A673 (cell line): ENCODE measurements around the gene NRXN2. TPM values are rescaled to one million over a fixed set of nuclear protein-coding genes. Genes with fewer than 3 reads are reported as not detected.

Source experiments
- BruUV-seq: library from RNA; stranded (reverse); fragments of 400-500 nt; replicated peaks from 2 replicates; lab custom pipeline; 2021; lab: Mats Ljungman, UMichigan
- CTCF ChIA-PET: fragments of 300-600 bp; sonication (Branson Sonifier 250); formaldehyde crosslinking; loops from one replicate; lab custom pipeline; 2022; ENCODE audit warnings: antibody characterized with exemption; lab: Charles Lee
- POLR2A ChIA-PET: fragments of 300-600 bp; sonication (Branson Sonifier 250); formaldehyde crosslinking; loops from one replicate; lab custom pipeline; 2022; ENCODE audit warnings: antibody characterized with exemption; ENCODE audit not compliant: low non-redundant PET; lab: Charles Lee
- DNase-seq: peaks from one replicate; pipeline ENCODE4 v3.0.0-alpha.2; 2015; ENCODE audit warnings: low spot score
- H3K27ac ChIP-seq: fragments of 200-600 bp; sonication (generic); 2 replicates; pipeline ENCODE4 v1.5.1; 2016; ENCODE audit warnings: mixed run types, low read depth, mild to moderate bottlenecking, mixed read lengths, antibody characterized with exemption, low read length; ENCODE audit not compliant: poor library complexity, severe bottlenecking
- H3K27me3 ChIP-seq: fragments of 200-600 bp; sonication (generic); replicated peaks from 2 replicates; pipeline ENCODE4 v1.6.1; 2017; ENCODE audit warnings: mixed run types, low read depth, mild to moderate bottlenecking, mixed read lengths, antibody characterized with exemption, low read length; ENCODE audit not compliant: insufficient read depth, poor library complexity
- H3K36me3 ChIP-seq: fragments of 200-600 bp; sonication (generic); 2 replicates; pipeline ENCODE4 v1.6.1; 2016; ENCODE audit warnings: mixed run types, mild to moderate bottlenecking, mixed read lengths, antibody characterized with exemption, low read length; ENCODE audit not compliant: insufficient read depth, poor library complexity, severe bottlenecking
- H3K4me1 ChIP-seq: fragments of 200-600 bp; sonication (generic); 2 replicates; pipeline ENCODE4 v1.6.1; 2017; ENCODE audit warnings: mixed run types, mild to moderate bottlenecking, mixed read lengths, antibody characterized with exemption, low read length; ENCODE audit not compliant: insufficient read depth, poor library complexity, severe bottlenecking
- H3K4me3 ChIP-seq: fragments of 200-600 bp; sonication (generic); 2 replicates; pipeline ENCODE4 v1.5.1; 2016; ENCODE audit warnings: low read depth, mixed run types, mild to moderate bottlenecking, mixed read lengths, low read length; ENCODE audit not compliant: poor library complexity, severe bottlenecking
- H3K9me3 ChIP-seq: fragments of 200-600 bp; sonication (generic); 2 replicates; pipeline ENCODE4 v1.6.1; 2016; ENCODE audit warnings: mixed run types, low read depth, mild to moderate bottlenecking, mixed read lengths, antibody characterized with exemption, low read length; ENCODE audit not compliant: poor library complexity, severe bottlenecking
- CTCF ChIP-seq: fragments of 300-800, 200-600 bp; sonication (generic); conservative IDR thresholded peaks from 2 replicates; pipeline ENCODE4 v1.5.1; 2017; ENCODE audit warnings: low read depth, mild to moderate bottlenecking, antibody characterized with exemption, low read length, moderate library complexity, mixed read lengths
- EZH2 ChIP-seq: fragments of 200-600 bp; sonication (generic); IDR thresholded peaks from 2 replicates; pipeline ENCODE4 v1.6.1; 2017; ENCODE audit warnings: borderline replicate concordance, low read depth, mild to moderate bottlenecking, mixed read lengths, antibody characterized with exemption, low read length; ENCODE audit not compliant: poor library complexity, severe bottlenecking
- intact Hi-C: fragments of 100-400 bp; cut with micrococcal nuclease; formaldehyde crosslinking; loops from one replicate; pipeline ENCODE4 v1.10.0; 2022; ENCODE audit not compliant: unreplicated experiment
- total RNA-seq: library from RNA; stranded (reverse); gene quantifications from 2 replicates; pipeline ENCODE4 v1.2.3, GENCODE V29; 2021

Gene NRXN2
- total RNA-seq, 1 experiment from 2014 or later: 5.0 TPM

GRCh38 chr11:64686466-64687170 lies 36.4 kb downstream of the NRXN2 start:
- BruUV-seq: no TSS peak
- H3K27me3 ChIP-seq: peaks cover 6% of the 10 kb centered on the region
- H3K27ac ChIP-seq: no peak overlapping the region
- no peaks in the 10 kb centered on the region for H3K36me3 ChIP-seq
- peaks cover 5% of the 10 kb centered on the region for H3K4me1 ChIP-seq
- TF ChIP-seq CTCF: no peak
- no peak for TF ChIP-seq EZH2
- no peak overlapping the region for H3K4me3 ChIP-seq
- H3K9me3 ChIP-seq: no peaks in the 10 kb centered on the region
- intact Hi-C loops: no loop called here
- CTCF ChIA-PET: interaction anchor here (0.5 kb wide), 1 partner anchor 87 kb away, joined by 3 read pairs; no protein-coding TSS in a partner anchor
- POLR2A ChIA-PET: no interaction called here
- DNase-seq: no peak

- intact Hi-C loops: no loop called here
- Histone ChIP-seq H3K4me1 (peaks cover 5% of the 10 kb centered on the region), H3K27me3 (peaks cover 13% of the 10 kb centered on the region), H3K36me3 (no peaks in the 10 kb centered on the region), H3K27ac (no peak overlapping the region), H3K4me3 (no peak overlapping the region), H3K9me3 (no peaks in the 10 kb centered on the region)
- CTCF ChIA-PET: no interaction called here
- TF ChIP-seq EZH2 (no peak), CTCF (no peak)
- no peak for DNase-seq
- POLR2A ChIA-PET: interaction anchor here (0.6 kb wide), 1 partner anchor 93 kb away, joined by 3 read pairs; no protein-coding TSS in a partner anchor
- no TSS peak for BruUV-seq
Observed at GRCh38 chr11:64685536-64685935, 37.5 kb downstream of the NRXN2 start.

- DNase-seq: no peak
- ChIA-PET CTCF (no interaction called here), POLR2A (no interaction called here)
- peaks cover 5% of the 10 kb centered on the region for H3K4me1 ChIP-seq
- H3K27me3 ChIP-seq: peaks cover 23% of the 10 kb centered on the region
- no peaks in the 10 kb centered on the region for H3K36me3 ChIP-seq
- H3K4me3 ChIP-seq: no peak overlapping the region
- no peak for TF ChIP-seq EZH2
- no peak for TF ChIP-seq CTCF
- BruUV-seq: no TSS peak
- intact Hi-C loops: no loop called here
- no peak overlapping the region for H3K27ac ChIP-seq
- H3K9me3 ChIP-seq: no peaks in the 10 kb centered on the region
Observed at GRCh38 chr11:64684357-64684756, 38.6 kb downstream of the NRXN2 start.
